ENCODE data around the gene PIK3CA.

The PIK3CA gene

GRCh38 chr3:179147514-179147872 lies 664 bp upstream of the PIK3CA start:
- Mint-ChIP-seq H3K36me3 (ENCODE audit: low read depth) (peaks cover 5% of the 10 kb centered on the region), H3K4me1 (ENCODE audit: low read depth) (peaks cover 41% of the 10 kb centered on the region), H3K27me3 (no peaks in the 10 kb centered on the region), H3K9me3 (no peaks in the 10 kb centered on the region), H3K27ac (no peak overlapping the region), H3K4me3 (no peak overlapping the region)
- peak; percentile 79 for DNase-seq

- Mint-ChIP-seq H3K36me3 (ENCODE audit: low read depth) (peaks cover 5% of the 10 kb centered on the region), H3K27me3 (no peaks in the 10 kb centered on the region), H3K27ac (peak overlapping the region; percentile 94), H3K4me1 (ENCODE audit: low read depth) (peaks cover 46% of the 10 kb centered on the region), H3K4me3 (peak overlapping the region; percentile 87), H3K9me3 (no peaks in the 10 kb centered on the region)
- peak; percentile 78 for DNase-seq
Measured at GRCh38 chr3:179148616-179149405, 654 bp downstream of the PIK3CA start.

GRCh38 chr3:179149406-179149867 lies 1.3 kb downstream of the PIK3CA start:
- no peak for DNase-seq
- no peaks in the 10 kb centered on the region for H3K9me3 Mint-ChIP-seq
- H3K4me3 Mint-ChIP-seq, result peak overlapping the region; percentile 87
- H3K36me3 Mint-ChIP-seq (ENCODE audit: low read depth), result peaks cover 5% of the 10 kb centered on the region
- H3K27me3 Mint-ChIP-seq, result no peaks in the 10 kb centered on the region
- peak overlapping the region; percentile 94 for H3K27ac Mint-ChIP-seq
- H3K4me1 Mint-ChIP-seq (ENCODE audit: low read depth), result peaks cover 50% of the 10 kb centered on the region

GRCh38 chr3:179149951-179150350 lies 1.8 kb downstream of the PIK3CA start:
- no peak for DNase-seq
- Mint-ChIP-seq H3K4me3 (peak overlapping the region; percentile 87), H3K36me3 (ENCODE audit: low read depth) (peaks cover 5% of the 10 kb centered on the region), H3K27me3 (no peaks in the 10 kb centered on the region), H3K4me1 (ENCODE audit: low read depth) (peaks cover 51% of the 10 kb centered on the region), H3K27ac (peak overlapping the region; percentile 94), H3K9me3 (no peaks in the 10 kb centered on the region)

- H3K4me3 Mint-ChIP-seq, result peak overlapping the region; percentile 20
Measured at GRCh38 chr3:179150610-179151009, 2.5 kb downstream of the PIK3CA start.

GRCh38 chr3:179151474-179151873 lies 3.3 kb downstream of the PIK3CA start:
- Mint-ChIP-seq H3K9me3 (no peaks in the 10 kb centered on the region), H3K4me1 (ENCODE audit: low read depth) (peaks cover 59% of the 10 kb centered on the region), H3K4me3 (no peak overlapping the region), H3K27ac (no peak overlapping the region), H3K27me3 (no peaks in the 10 kb centered on the region), H3K36me3 (ENCODE audit: low read depth) (peaks cover 5% of the 10 kb centered on the region)
- no peak for DNase-seq

More at GRCh38 chr3:179150610-179151009, 2.5 kb downstream of the PIK3CA start:
- Mint-ChIP-seq H3K36me3 (ENCODE audit: low read depth) (peaks cover 5% of the 10 kb centered on the region), H3K27ac (no peak overlapping the region), H3K9me3 (no peaks in the 10 kb centered on the region), H3K4me1 (ENCODE audit: low read depth) (peaks cover 51% of the 10 kb centered on the region), H3K27me3 (no peaks in the 10 kb centered on the region)
- DNase-seq, result no peak

GRCh38 chr3:179156170-179156569 lies 8.0 kb downstream of the PIK3CA start:
- H3K4me3 Mint-ChIP-seq, result no peak overlapping the region
- H3K27me3 Mint-ChIP-seq, result no peaks in the 10 kb centered on the region
- H3K4me1 Mint-ChIP-seq (ENCODE audit: low read depth), result peaks cover 76% of the 10 kb centered on the region
- DNase-seq, result no peak
- no peaks in the 10 kb centered on the region for H3K36me3 Mint-ChIP-seq (ENCODE audit: low read depth)
- no peak overlapping the region for H3K27ac Mint-ChIP-seq
- H3K9me3 Mint-ChIP-seq, result no peaks in the 10 kb centered on the region

GRCh38 chr3:179156775-179157174 lies 8.6 kb downstream of the PIK3CA start:
- no peak for DNase-seq
- H3K9me3 Mint-ChIP-seq, result no peaks in the 10 kb centered on the region
- no peak overlapping the region for H3K27ac Mint-ChIP-seq
- peaks cover 72% of the 10 kb centered on the region for H3K4me1 Mint-ChIP-seq (ENCODE audit: low read depth)
- H3K27me3 Mint-ChIP-seq, result no peaks in the 10 kb centered on the region
- no peak overlapping the region for H3K4me3 Mint-ChIP-seq
- H3K36me3 Mint-ChIP-seq (ENCODE audit: low read depth), result no peaks in the 10 kb centered on the region

- H3K27ac Mint-ChIP-seq, result peak overlapping the region; percentile 29
- no peaks in the 10 kb centered on the region for H3K36me3 Mint-ChIP-seq (ENCODE audit: low read depth)
- no peaks in the 10 kb centered on the region for H3K9me3 Mint-ChIP-seq
- DNase-seq, result no peak
- H3K4me1 Mint-ChIP-seq (ENCODE audit: low read depth), result peaks cover 65% of the 10 kb centered on the region
- no peaks in the 10 kb centered on the region for H3K27me3 Mint-ChIP-seq
- no peak overlapping the region for H3K4me3 Mint-ChIP-seq
Measured at GRCh38 chr3:179158336-179159039, 10.3 kb downstream of the PIK3CA start.

- Mint-ChIP-seq H3K36me3 (ENCODE audit: low read depth) (peaks cover 3% of the 10 kb centered on the region), H3K4me1 (ENCODE audit: low read depth) (peaks cover 69% of the 10 kb centered on the region), H3K27ac (no peak overlapping the region), H3K9me3 (no peaks in the 10 kb centered on the region), H3K27me3 (no peaks in the 10 kb centered on the region), H3K4me3 (no peak overlapping the region)
- DNase-seq, result no peak
Measured at GRCh38 chr3:179163503-179163902, 15.3 kb downstream of the PIK3CA start.

GRCh38 chr3:179164857-179165256 lies 16.7 kb downstream of the PIK3CA start:
- H3K27ac Mint-ChIP-seq, result no peak overlapping the region
- H3K36me3 Mint-ChIP-seq (ENCODE audit: low read depth), result peaks cover 8% of the 10 kb centered on the region

GRCh38 chr3:179166561-179167201 lies 18.5 kb downstream of the PIK3CA start:
- H3K27me3 Mint-ChIP-seq, result no peaks in the 10 kb centered on the region
- H3K4me3 Mint-ChIP-seq, result no peak overlapping the region
- H3K36me3 Mint-ChIP-seq (ENCODE audit: low read depth), result peaks cover 9% of the 10 kb centered on the region
- H3K4me1 Mint-ChIP-seq (ENCODE audit: low read depth), result peaks cover 54% of the 10 kb centered on the region
- peaks cover 10% of the 10 kb centered on the region for H3K9me3 Mint-ChIP-seq
- DNase-seq, result no peak
- H3K27ac Mint-ChIP-seq, result no peak overlapping the region

More at GRCh38 chr3:179164857-179165256, 16.7 kb downstream of the PIK3CA start:
- DNase-seq, result no peak
- no peak overlapping the region for H3K4me3 Mint-ChIP-seq
- peaks cover 66% of the 10 kb centered on the region for H3K4me1 Mint-ChIP-seq (ENCODE audit: low read depth)
- H3K9me3 Mint-ChIP-seq, result peaks cover under 1% of the 10 kb centered on the region
- H3K27me3 Mint-ChIP-seq, result no peaks in the 10 kb centered on the region

- H3K4me3 Mint-ChIP-seq, result no peak overlapping the region
- peaks cover 10% of the 10 kb centered on the region for H3K9me3 Mint-ChIP-seq
- H3K36me3 Mint-ChIP-seq (ENCODE audit: low read depth), result peaks cover 11% of the 10 kb centered on the region
- H3K27ac Mint-ChIP-seq, result no peak overlapping the region
- DNase-seq, result no peak
- peaks cover 45% of the 10 kb centered on the region for H3K4me1 Mint-ChIP-seq (ENCODE audit: low read depth)
- no peaks in the 10 kb centered on the region for H3K27me3 Mint-ChIP-seq
Measured at GRCh38 chr3:179168918-179169317, 20.8 kb downstream of the PIK3CA start.

GRCh38 chr3:179172546-179172945 lies 24.4 kb downstream of the PIK3CA start:
- H3K4me3 Mint-ChIP-seq, result no peak overlapping the region
- H3K27me3 Mint-ChIP-seq, result no peaks in the 10 kb centered on the region
- peaks cover 8% of the 10 kb centered on the region for H3K36me3 Mint-ChIP-seq (ENCODE audit: low read depth)
- DNase-seq, result no peak
- H3K27ac Mint-ChIP-seq, result no peak overlapping the region
- H3K9me3 Mint-ChIP-seq, result peaks cover 10% of the 10 kb centered on the region
- H3K4me1 Mint-ChIP-seq (ENCODE audit: low read depth), result peaks cover 45% of the 10 kb centered on the region

All from activated T-cell treated with anti-CD3 and anti-CD28 coated beads, Interleukin-2, amount 50 U/mL, for 24 hours (primary cell).